H1 (cell line): ENCODE measurements around the gene SLC37A1. TPM values are rescaled to one million over a fixed set of nuclear protein-coding genes. Genes with fewer than 3 reads are reported as not detected.

Source experiments
- CHD2 ChIP-seq: IDR thresholded peaks from 2 replicates; pipeline ENCODE4 v1.6.1; 2012; ENCODE audit warnings: low read length, improper control_type of control experiment
- HDAC6 ChIP-seq: IDR thresholded peaks from one replicate; pipeline ENCODE4 v1.7.1; 2012; ENCODE audit warnings: low read depth, mild to moderate bottlenecking, inconsistent platforms, low read length, moderate library complexity
- KDM1A ChIP-seq: fragments of 200-600, 300-600 bp; sonication (generic); IDR thresholded peaks from 2 replicates; pipeline ENCODE4 v1.7.1; 2016; ENCODE audit warnings: mild to moderate bottlenecking, low read length, borderline replicate concordance
- POLR2A ChIP-seq, 2 experiments: IDR thresholded peaks; 1 replicate in 1 of 2; 2 replicates in 1 of 2; pipeline ENCODE4 v1.6.1; 2011; ENCODE audit warnings: low read depth in 2 of 2, low read length in 2 of 2, mild to moderate bottlenecking in 2 of 2; ENCODE audit errors: control extremely low read depth in 1 of 2
- POU5F1 ChIP-seq: IDR thresholded peaks from 2 replicates; pipeline ENCODE4 v1.6.1; 2011; ENCODE audit warnings: low read depth, mild to moderate bottlenecking, low read length, moderate library complexity
- SRF ChIP-seq: IDR thresholded peaks from 2 replicates; pipeline ENCODE4 v1.6.1; 2011; ENCODE audit warnings: mild to moderate bottlenecking, low read depth, low read length, moderate library complexity
- TAF7 ChIP-seq: optimal IDR thresholded peaks from 2 replicates; pipeline ENCODE3; 2011; ENCODE audit warnings: low read depth, mild to moderate bottlenecking, inconsistent platforms, low read length, moderate library complexity, borderline replicate concordance
- polyA plus RNA-seq, 7 experiments: library from polyadenylated mRNA; depleted of rRNA in 3 of 7; stranded (reverse) in 5 of 7; unstranded in 2 of 7; fragments of >200 nt in 5 of 7; fragments of 200-250 nt in 2 of 7; gene quantifications; 1 replicate in 5 of 7; 2 replicates in 1 of 7; 4 replicates in 1 of 7; pipeline versions ENCODE4 v1.2.1 to v1.2.3, GENCODE V29; 2011 to 2013; ENCODE audit warnings: missing spikeins in 2 of 7, mixed read lengths in 2 of 7
- total RNA-seq: library from RNA; stranded (reverse); fragmentation: NEBNext Ultra II Directional; extraction: Animal tissue kit (Norgen Biotek cat#: 25700); gene quantifications from 2 replicates; pipeline ENCODE4 v1.2.1, GENCODE V29; 2021
- TF ChIP-seq, protein P1 (sequence below): fragments of 300-600 bp; sonication (generic); IDR thresholded peaks from 2 replicates; pipeline ENCODE4 v1.7.1; 2012; ENCODE audit warnings: low read length, moderate library complexity, mild to moderate bottlenecking, inconsistent platforms; ENCODE audit not compliant: insufficient replicate concordance
- TF ChIP-seq, protein P2 (sequence below): IDR thresholded peaks from 2 replicates; pipeline ENCODE4 v1.6.1; 2011; ENCODE audit warnings: low read depth, mild to moderate bottlenecking, low read length; ENCODE audit not compliant: insufficient read depth

SLC37A1 gene
- total and polyA plus RNA-seq, 2 of the 8 experiments (the other 6 are each of a cell fraction or from before 2014, with no cell fraction given) = 15.6 to 30.9 TPM

DNA sequence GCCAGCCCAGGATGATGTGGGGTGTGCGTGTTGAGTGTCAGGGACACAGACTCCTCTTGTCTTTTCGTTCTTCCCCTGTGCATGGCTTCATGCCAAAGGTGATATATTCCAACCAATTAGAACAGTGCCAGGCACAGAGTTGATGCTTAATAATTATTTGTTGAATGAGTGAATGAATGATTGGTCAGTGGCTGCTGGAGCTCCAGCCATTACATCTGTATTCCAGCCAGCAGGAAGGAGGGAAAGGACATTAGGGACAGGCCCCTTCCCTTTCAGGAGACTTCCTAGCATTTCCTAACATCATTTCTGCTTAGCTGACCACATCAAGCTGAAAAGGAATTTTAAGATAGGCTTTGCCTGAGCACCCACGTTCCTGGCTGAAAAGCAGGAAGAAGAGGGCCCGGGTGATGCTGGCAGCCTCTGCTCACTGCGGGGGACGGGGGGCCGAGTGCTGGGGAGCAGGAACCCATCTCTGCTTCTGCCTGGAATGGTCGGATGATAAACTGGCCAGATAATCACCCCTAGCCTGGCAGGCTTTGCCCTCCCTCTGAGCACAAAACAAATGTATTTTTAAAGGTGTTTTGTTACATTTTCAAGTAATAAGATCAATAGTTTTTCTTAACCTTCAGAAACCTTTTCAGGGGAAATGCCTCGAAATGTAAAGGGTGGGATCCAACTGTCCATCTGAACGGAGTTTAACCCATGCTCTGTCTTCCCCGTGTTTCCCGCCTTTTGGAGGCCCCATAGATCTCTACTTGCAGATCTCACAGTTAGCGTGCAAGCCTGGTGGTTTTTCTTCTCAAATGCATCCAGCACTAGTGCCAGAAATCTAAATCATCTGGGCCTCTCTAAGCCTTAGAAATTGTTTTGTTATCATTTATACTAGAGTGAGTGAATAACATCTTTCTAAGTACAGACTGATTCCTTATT lies 39.0 kb downstream of the SLC37A1 start (continued):
- TF ChIP-seq, protein P1, sequence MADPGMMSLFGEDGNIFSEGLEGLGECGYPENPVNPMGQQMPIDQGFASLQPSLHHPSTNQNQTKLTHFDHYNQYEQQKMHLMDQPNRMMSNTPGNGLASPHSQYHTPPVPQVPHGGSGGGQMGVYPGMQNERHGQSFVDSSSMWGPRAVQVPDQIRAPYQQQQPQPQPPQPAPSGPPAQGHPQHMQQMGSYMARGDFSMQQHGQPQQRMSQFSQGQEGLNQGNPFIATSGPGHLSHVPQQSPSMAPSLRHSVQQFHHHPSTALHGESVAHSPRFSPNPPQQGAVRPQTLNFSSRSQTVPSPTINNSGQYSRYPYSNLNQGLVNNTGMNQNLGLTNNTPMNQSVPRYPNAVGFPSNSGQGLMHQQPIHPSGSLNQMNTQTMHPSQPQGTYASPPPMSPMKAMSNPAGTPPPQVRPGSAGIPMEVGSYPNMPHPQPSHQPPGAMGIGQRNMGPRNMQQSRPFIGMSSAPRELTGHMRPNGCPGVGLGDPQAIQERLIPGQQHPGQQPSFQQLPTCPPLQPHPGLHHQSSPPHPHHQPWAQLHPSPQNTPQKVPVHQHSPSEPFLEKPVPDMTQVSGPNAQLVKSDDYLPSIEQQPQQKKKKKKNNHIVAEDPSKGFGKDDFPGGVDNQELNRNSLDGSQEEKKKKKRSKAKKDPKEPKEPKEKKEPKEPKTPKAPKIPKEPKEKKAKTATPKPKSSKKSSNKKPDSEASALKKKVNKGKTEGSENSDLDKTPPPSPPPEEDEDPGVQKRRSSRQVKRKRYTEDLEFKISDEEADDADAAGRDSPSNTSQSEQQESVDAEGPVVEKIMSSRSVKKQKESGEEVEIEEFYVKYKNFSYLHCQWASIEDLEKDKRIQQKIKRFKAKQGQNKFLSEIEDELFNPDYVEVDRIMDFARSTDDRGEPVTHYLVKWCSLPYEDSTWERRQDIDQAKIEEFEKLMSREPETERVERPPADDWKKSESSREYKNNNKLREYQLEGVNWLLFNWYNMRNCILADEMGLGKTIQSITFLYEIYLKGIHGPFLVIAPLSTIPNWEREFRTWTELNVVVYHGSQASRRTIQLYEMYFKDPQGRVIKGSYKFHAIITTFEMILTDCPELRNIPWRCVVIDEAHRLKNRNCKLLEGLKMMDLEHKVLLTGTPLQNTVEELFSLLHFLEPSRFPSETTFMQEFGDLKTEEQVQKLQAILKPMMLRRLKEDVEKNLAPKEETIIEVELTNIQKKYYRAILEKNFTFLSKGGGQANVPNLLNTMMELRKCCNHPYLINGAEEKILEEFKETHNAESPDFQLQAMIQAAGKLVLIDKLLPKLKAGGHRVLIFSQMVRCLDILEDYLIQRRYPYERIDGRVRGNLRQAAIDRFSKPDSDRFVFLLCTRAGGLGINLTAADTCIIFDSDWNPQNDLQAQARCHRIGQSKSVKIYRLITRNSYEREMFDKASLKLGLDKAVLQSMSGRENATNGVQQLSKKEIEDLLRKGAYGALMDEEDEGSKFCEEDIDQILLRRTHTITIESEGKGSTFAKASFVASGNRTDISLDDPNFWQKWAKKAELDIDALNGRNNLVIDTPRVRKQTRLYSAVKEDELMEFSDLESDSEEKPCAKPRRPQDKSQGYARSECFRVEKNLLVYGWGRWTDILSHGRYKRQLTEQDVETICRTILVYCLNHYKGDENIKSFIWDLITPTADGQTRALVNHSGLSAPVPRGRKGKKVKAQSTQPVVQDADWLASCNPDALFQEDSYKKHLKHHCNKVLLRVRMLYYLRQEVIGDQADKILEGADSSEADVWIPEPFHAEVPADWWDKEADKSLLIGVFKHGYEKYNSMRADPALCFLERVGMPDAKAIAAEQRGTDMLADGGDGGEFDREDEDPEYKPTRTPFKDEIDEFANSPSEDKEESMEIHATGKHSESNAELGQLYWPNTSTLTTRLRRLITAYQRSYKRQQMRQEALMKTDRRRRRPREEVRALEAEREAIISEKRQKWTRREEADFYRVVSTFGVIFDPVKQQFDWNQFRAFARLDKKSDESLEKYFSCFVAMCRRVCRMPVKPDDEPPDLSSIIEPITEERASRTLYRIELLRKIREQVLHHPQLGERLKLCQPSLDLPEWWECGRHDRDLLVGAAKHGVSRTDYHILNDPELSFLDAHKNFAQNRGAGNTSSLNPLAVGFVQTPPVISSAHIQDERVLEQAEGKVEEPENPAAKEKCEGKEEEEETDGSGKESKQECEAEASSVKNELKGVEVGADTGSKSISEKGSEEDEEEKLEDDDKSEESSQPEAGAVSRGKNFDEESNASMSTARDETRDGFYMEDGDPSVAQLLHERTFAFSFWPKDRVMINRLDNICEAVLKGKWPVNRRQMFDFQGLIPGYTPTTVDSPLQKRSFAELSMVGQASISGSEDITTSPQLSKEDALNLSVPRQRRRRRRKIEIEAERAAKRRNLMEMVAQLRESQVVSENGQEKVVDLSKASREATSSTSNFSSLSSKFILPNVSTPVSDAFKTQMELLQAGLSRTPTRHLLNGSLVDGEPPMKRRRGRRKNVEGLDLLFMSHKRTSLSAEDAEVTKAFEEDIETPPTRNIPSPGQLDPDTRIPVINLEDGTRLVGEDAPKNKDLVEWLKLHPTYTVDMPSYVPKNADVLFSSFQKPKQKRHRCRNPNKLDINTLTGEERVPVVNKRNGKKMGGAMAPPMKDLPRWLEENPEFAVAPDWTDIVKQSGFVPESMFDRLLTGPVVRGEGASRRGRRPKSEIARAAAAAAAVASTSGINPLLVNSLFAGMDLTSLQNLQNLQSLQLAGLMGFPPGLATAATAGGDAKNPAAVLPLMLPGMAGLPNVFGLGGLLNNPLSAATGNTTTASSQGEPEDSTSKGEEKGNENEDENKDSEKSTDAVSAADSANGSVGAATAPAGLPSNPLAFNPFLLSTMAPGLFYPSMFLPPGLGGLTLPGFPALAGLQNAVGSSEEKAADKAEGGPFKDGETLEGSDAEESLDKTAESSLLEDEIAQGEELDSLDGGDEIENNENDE = no peak
- TF ChIP-seq SRF (no peak), CHD2 (no peak), HDAC6 (no peak), TAF7 (no peak), KDM1A (peak; percentile 75), POU5F1 (no peak), POLR2A (IDR thresholded peaks at IDR 0.05; ENCODE audit: control extremely low read depth in 1 of 2, low read depth in 2 of 2, low read length in 2 of 2) (no peak)
- TF ChIP-seq, protein P2, sequence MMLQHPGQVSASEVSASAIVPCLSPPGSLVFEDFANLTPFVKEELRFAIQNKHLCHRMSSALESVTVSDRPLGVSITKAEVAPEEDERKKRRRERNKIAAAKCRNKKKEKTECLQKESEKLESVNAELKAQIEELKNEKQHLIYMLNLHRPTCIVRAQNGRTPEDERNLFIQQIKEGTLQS = no peak
